Regular cardiac myocyte (primary cell): ENCODE data around the gene STK39. TPM values are rescaled to one million over a fixed set of nuclear protein-coding genes. Genes with fewer than 3 reads are reported as not detected.

Experiments
- total RNA-seq: library from RNA; depleted of rRNA; stranded (reverse); fragments of >200 nt; gene quantifications from 2 replicates; pipeline ENCODE4 v1.2.3, GENCODE V29; 2014

The STK39 gene
- total RNA-seq: 17.1 and 17.2 TPM in 2 replicates

GRCh38 chr2:168247341-168248261, at the start of gene STK39:
Gene STK39, minus strand, starts transcription at chr2:168247595. Its CDS starts 160 bp downstream, at chr2:168247435.

Other genes starting within 250 kb of the STK39 start
- gene CERS6, start 208.7 kb upstream of the STK39 start, total RNA-seq: 17.1 and 24.8 TPM in 2 replicates